ENCODE data around the gene TNFAIP2.

DNA sequence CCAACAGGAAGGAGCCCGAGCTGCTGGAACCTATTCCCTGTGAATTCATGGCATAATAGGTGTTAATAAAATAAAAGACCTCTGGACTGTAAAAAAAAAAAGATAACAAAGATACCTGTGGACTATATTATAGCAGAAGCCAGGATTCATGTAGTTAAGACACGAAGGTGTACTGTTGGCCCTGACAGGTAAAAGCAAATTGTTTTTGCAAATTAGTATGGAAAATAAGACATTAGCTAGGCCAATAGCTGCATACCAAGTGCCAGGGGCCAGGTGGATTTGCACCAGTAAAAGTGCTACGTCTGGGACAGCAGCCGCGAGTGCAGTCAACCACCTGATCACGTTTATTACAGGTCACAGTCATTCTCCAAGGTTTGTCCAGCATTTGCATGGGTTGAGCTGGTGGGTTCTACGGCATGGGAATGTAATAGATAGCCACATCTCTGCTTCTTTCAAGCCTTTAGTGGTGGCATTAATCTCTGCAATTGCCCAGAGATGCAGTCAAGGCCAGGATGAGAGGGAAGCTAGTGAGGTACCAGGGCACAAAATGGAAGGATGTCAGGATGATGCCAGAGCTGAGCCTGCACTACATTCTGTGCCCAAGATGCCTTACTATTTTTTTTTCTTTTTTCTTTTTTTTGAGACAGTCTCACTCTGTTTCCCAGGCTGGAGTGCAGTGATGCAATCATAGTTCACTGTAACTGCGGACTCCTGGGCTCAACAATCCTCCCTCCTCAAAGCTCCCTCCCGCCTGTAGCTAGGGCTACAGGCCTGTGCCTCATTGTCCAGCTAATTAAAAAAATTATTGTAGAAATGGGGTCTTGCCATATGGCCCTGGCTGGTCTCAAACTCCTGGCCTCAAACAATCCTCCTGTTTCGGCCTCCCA lies 26.3 kb downstream of the TNFAIP2 start:
- TF ChIP-seq, protein P1, sequence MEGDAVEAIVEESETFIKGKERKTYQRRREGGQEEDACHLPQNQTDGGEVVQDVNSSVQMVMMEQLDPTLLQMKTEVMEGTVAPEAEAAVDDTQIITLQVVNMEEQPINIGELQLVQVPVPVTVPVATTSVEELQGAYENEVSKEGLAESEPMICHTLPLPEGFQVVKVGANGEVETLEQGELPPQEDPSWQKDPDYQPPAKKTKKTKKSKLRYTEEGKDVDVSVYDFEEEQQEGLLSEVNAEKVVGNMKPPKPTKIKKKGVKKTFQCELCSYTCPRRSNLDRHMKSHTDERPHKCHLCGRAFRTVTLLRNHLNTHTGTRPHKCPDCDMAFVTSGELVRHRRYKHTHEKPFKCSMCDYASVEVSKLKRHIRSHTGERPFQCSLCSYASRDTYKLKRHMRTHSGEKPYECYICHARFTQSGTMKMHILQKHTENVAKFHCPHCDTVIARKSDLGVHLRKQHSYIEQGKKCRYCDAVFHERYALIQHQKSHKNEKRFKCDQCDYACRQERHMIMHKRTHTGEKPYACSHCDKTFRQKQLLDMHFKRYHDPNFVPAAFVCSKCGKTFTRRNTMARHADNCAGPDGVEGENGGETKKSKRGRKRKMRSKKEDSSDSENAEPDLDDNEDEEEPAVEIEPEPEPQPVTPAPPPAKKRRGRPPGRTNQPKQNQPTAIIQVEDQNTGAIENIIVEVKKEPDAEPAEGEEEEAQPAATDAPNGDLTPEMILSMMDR (IDR thresholded peaks at IDR 0.05; ENCODE audit: poor library complexity, severe bottlenecking): no peak
- TF ChIP-seq EZH2 (IDR thresholded peaks at IDR 0.05; ENCODE audit: borderline replicate concordance, insufficient read depth, low read length, poor library complexity, severe bottlenecking): no peak
- no peak for TF ChIP-seq TAF1 (IDR thresholded peaks at IDR 0.05; ENCODE audit: low read depth)
- TF ChIP-seq EP300 (conservative IDR thresholded peaks at IDR 0.05; ENCODE audit: poor library complexity, severe bottlenecking): no peak
- TF ChIP-seq RAD21 (conservative IDR thresholded peaks at IDR 0.05): no peak
- TF ChIP-seq POLR2AphosphoS5 (IDR thresholded peaks at IDR 0.05): no peak
- TF ChIP-seq, protein P2, sequence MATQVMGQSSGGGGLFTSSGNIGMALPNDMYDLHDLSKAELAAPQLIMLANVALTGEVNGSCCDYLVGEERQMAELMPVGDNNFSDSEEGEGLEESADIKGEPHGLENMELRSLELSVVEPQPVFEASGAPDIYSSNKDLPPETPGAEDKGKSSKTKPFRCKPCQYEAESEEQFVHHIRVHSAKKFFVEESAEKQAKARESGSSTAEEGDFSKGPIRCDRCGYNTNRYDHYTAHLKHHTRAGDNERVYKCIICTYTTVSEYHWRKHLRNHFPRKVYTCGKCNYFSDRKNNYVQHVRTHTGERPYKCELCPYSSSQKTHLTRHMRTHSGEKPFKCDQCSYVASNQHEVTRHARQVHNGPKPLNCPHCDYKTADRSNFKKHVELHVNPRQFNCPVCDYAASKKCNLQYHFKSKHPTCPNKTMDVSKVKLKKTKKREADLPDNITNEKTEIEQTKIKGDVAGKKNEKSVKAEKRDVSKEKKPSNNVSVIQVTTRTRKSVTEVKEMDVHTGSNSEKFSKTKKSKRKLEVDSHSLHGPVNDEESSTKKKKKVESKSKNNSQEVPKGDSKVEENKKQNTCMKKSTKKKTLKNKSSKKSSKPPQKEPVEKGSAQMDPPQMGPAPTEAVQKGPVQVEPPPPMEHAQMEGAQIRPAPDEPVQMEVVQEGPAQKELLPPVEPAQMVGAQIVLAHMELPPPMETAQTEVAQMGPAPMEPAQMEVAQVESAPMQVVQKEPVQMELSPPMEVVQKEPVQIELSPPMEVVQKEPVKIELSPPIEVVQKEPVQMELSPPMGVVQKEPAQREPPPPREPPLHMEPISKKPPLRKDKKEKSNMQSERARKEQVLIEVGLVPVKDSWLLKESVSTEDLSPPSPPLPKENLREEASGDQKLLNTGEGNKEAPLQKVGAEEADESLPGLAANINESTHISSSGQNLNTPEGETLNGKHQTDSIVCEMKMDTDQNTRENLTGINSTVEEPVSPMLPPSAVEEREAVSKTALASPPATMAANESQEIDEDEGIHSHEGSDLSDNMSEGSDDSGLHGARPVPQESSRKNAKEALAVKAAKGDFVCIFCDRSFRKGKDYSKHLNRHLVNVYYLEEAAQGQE (IDR thresholded peaks at IDR 0.05; ENCODE audit: borderline replicate concordance): no peak
- TF ChIP-seq MXI1 (conservative IDR thresholded peaks at IDR 0.05; ENCODE audit: poor library complexity, severe bottlenecking): no peak
- no peak for TF ChIP-seq SMC3 (conservative IDR thresholded peaks at IDR 0.05; ENCODE audit: poor library complexity)
